Stimulated activated CD4-positive, alpha-beta T cell treated with anti-CD3 and anti-CD28 coated beads, Interleukin-1b, Interleukin-23, amount 100 ng/mL, for 24 hours (primary cell): Measurements from ENCODE around the gene ACVR1.
"Not testable (repeated sequence)": the region's sequence is repeated elsewhere in the genome, so short reads cannot be mapped to it uniquely, and the experiment has no call there.

Experiments
- DNase-seq, 4 experiments: peaks; one replicate each; pipeline ENCODE4 v3.0.0-alpha.2; 2020; ENCODE audit warnings: low read depth in 4 of 4, low spot score in 1 of 4

ACVR1 gene

GRCh38 chr2:157894694-157895435 is 18.7 kb upstream of the ACVR1 start:
- DNase-seq, result no peak

GRCh38 chr2:157893611-157894010 is 17.5 kb upstream of the ACVR1 start:
- DNase-seq, result no peak

- DNase-seq, result no peak
Observed at GRCh38 chr2:157891643-157892041, 15.5 kb upstream of the ACVR1 start.

GRCh38 chr2:157890969-157891642 is 15.0 kb upstream of the ACVR1 start:
- no peak for DNase-seq

- DNase-seq, result no peak
Observed at GRCh38 chr2:157887946-157888345, 11.8 kb upstream of the ACVR1 start.

GRCh38 chr2:157884533-157884932 is 8.4 kb upstream of the ACVR1 start:
- DNase-seq, result not testable (repeated sequence)

GRCh38 chr2:157880927-157881326 is 4.8 kb upstream of the ACVR1 start:
- DNase-seq, result no peak

GRCh38 chr2:157877761-157878400 is 1.8 kb upstream of the ACVR1 start:
- no peak for DNase-seq

- no peak for DNase-seq
Observed at GRCh38 chr2:157876786-157877138, 632 bp upstream of the ACVR1 start.

- DNase-seq, result peak in 2 of 4 experiments; percentile 43 to 59
Observed at GRCh38 chr2:157875641-157876065, 477 bp downstream of the ACVR1 start.

- DNase-seq, result no peak
Observed at GRCh38 chr2:157874997-157875640, 1.0 kb downstream of the ACVR1 start.

GRCh38 chr2:157874348-157874747 is 1.8 kb downstream of the ACVR1 start:
- no peak for DNase-seq

GRCh38 chr2:157872791-157873190 is 3.3 kb downstream of the ACVR1 start:
- no peak for DNase-seq

GRCh38 chr2:157871415-157871814 is 4.7 kb downstream of the ACVR1 start:
- no peak for DNase-seq

GRCh38 chr2:157868993-157869392 is 7.1 kb downstream of the ACVR1 start:
- no peak for DNase-seq

GRCh38 chr2:157867703-157868102 is 8.4 kb downstream of the ACVR1 start:
- no peak for DNase-seq

- DNase-seq, result no peak
Observed at GRCh38 chr2:157866666-157867642, 9.2 kb downstream of the ACVR1 start.

- DNase-seq, result no peak
Observed at GRCh38 chr2:157866202-157866601, 9.9 kb downstream of the ACVR1 start.

- DNase-seq, result no peak
Observed at GRCh38 chr2:157864857-157865430, 11.2 kb downstream of the ACVR1 start.

- no peak for DNase-seq
Observed at GRCh38 chr2:157858846-157859245, 17.3 kb downstream of the ACVR1 start.
